HepG2 (cell line): ENCODE measurements around the gene ENTPD2. TPM values are rescaled to one million over a fixed set of nuclear protein-coding genes. Genes with fewer than 3 reads are reported as not detected.

Experiments
- GABPB1 ChIP-seq: IDR thresholded peaks from 2 replicates; pipeline ENCODE4 v1.6.1; 2016; ENCODE audit warnings: mild to moderate bottlenecking, missing genetic modification reagents, moderate library complexity, missing compliant biosample characterization
- HNRNPL ChIP-seq: fragments of 200-400 bp; formaldehyde crosslinking; IDR thresholded peaks from 2 replicates; pipeline ENCODE4 v1.6.1; 2017; ENCODE audit warnings: mild to moderate bottlenecking, low read depth, low read length
- KDM5B ChIP-seq: sonication (generic); formaldehyde crosslinking; IDR thresholded peaks from 2 replicates; pipeline ENCODE4 v1.4.0; 2020; ENCODE audit warnings: missing genetic modification reagents, mild to moderate bottlenecking, borderline replicate concordance
- NFYC ChIP-seq: IDR thresholded peaks from 2 replicates; pipeline ENCODE4 v1.6.1; 2016; ENCODE audit warnings: missing genetic modification reagents, missing compliant biosample characterization
- PITX1 ChIP-seq: sonication (generic); formaldehyde crosslinking; IDR thresholded peaks from 2 replicates; pipeline ENCODE4 v1.5.1; 2020; ENCODE audit warnings: mild to moderate bottlenecking, missing genetic modification reagents
- SAP130 ChIP-seq: IDR thresholded peaks from 2 replicates; pipeline ENCODE4 v1.6.1; 2016; ENCODE audit warnings: low read depth
- polyA plus RNA-seq, 8 experiments: library from polyadenylated mRNA; depleted of rRNA in 3 of 8; stranded (reverse) in 7 of 8; unstranded in 1 of 8; fragments of >200 nt; fragmentation: Illumina TruSeq in 4 of 8; extraction: Trizol in 4 of 8; gene quantifications; 2 replicates each; pipeline versions ENCODE4 v1.2.1 to v1.2.3, GENCODE V29; 2011 to 2016; ENCODE audit warnings: low read depth in 4 of 8, missing spikeins in 1 of 8, mixed read lengths in 1 of 8; ENCODE audit not compliant: insufficient read depth in 1 of 8
- total RNA-seq, 5 experiments: library from RNA; depleted of rRNA; stranded (reverse); fragments of >200 nt; fragmentation: Illumina TruSeq; extraction: Trizol; gene quantifications; 2 replicates each; pipeline ENCODE4 v1.2.3, GENCODE V29; 2016; ENCODE audit warnings: low read depth in 1 of 5
- TF ChIP-seq, protein P1 (sequence below): sonication (generic); formaldehyde crosslinking; IDR thresholded peaks from 2 replicates; pipeline ENCODE4 v1.4.0; 2020; ENCODE audit warnings: missing genetic modification reagents
- TF ChIP-seq, protein P2 (sequence below): sonication (generic); formaldehyde crosslinking; IDR thresholded peaks from 2 replicates; pipeline ENCODE4 v1.4.0; 2020; ENCODE audit warnings: missing genetic modification reagents

ENTPD2 gene
- total and polyA plus RNA-seq, 2 of the 13 experiments (the other 11 are each of a cell fraction or from before 2014, with no cell fraction given) = 0.95 to 3.2 TPM

DNA sequence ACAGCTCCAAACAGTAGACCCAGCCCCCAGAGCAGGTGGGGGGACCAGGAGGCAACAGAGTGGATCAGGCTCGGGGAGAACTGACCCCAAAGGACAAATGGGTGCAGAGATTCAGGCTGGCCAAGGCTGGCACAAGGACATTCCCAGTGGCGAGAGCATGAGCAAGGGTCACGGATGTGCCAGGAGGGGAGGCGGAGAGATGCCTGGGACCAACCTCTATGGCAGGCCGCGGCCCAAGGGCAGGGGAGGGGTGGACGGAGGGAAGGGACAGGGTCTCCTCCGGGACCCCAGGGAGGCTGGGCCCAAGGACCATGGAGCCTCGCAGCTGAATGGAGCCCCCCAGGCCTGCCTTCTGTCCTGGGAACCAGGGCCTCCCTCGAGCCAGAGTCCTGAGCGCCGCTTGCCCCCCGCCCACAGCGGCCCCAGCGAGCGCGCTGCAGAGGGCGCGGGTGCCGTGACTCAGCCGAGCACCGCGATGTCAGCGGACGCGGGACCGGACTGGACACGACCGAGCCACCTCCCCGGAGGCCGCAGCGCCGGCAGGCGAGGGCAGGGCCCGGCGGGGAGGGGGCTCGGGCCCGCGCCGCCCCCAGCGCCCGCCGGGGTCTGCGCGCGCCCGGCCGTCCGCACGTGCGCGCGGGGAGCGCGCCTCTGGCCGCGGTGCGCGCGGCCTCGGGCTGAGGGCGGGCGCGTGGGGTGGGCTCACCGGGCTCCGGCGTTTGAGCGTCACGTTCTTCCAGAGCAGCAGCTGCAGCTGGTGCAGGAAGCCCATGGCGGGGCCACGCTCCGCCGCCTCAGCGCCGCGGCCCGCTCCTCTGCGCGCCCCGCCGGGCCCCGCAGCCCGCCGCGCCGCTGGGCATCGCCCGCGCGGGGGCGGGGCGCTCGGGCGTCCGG lies 26.2 kb downstream of the ENTPD2 start, which contains the start of gene ABCA2 (continued):
- TF ChIP-seq, protein P1, sequence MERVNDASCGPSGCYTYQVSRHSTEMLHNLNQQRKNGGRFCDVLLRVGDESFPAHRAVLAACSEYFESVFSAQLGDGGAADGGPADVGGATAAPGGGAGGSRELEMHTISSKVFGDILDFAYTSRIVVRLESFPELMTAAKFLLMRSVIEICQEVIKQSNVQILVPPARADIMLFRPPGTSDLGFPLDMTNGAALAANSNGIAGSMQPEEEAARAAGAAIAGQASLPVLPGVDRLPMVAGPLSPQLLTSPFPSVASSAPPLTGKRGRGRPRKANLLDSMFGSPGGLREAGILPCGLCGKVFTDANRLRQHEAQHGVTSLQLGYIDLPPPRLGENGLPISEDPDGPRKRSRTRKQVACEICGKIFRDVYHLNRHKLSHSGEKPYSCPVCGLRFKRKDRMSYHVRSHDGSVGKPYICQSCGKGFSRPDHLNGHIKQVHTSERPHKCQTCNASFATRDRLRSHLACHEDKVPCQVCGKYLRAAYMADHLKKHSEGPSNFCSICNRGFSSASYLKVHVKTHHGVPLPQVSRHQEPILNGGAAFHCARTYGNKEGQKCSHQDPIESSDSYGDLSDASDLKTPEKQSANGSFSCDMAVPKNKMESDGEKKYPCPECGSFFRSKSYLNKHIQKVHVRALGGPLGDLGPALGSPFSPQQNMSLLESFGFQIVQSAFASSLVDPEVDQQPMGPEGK (CRISPR knock-in tag) = no peak
- TF ChIP-seq GABPB1 (CRISPR knock-in tag) = peak; percentile 29; the same call in 1 of the 2 replicates
- TF ChIP-seq SAP130 = 0 out of 2 replicates have a peak, but pooled peaks have one; percentile 12
- TF ChIP-seq KDM5B (CRISPR knock-in tag) = peak; percentile 46; the same call in 1 of the 2 replicates
- no peak for TF ChIP-seq NFYC (CRISPR knock-in tag)
- TF ChIP-seq PITX1 (CRISPR knock-in tag) = 0 out of 2 replicates have a peak, but pooled peaks have one; percentile 14
- TF ChIP-seq, protein P2, sequence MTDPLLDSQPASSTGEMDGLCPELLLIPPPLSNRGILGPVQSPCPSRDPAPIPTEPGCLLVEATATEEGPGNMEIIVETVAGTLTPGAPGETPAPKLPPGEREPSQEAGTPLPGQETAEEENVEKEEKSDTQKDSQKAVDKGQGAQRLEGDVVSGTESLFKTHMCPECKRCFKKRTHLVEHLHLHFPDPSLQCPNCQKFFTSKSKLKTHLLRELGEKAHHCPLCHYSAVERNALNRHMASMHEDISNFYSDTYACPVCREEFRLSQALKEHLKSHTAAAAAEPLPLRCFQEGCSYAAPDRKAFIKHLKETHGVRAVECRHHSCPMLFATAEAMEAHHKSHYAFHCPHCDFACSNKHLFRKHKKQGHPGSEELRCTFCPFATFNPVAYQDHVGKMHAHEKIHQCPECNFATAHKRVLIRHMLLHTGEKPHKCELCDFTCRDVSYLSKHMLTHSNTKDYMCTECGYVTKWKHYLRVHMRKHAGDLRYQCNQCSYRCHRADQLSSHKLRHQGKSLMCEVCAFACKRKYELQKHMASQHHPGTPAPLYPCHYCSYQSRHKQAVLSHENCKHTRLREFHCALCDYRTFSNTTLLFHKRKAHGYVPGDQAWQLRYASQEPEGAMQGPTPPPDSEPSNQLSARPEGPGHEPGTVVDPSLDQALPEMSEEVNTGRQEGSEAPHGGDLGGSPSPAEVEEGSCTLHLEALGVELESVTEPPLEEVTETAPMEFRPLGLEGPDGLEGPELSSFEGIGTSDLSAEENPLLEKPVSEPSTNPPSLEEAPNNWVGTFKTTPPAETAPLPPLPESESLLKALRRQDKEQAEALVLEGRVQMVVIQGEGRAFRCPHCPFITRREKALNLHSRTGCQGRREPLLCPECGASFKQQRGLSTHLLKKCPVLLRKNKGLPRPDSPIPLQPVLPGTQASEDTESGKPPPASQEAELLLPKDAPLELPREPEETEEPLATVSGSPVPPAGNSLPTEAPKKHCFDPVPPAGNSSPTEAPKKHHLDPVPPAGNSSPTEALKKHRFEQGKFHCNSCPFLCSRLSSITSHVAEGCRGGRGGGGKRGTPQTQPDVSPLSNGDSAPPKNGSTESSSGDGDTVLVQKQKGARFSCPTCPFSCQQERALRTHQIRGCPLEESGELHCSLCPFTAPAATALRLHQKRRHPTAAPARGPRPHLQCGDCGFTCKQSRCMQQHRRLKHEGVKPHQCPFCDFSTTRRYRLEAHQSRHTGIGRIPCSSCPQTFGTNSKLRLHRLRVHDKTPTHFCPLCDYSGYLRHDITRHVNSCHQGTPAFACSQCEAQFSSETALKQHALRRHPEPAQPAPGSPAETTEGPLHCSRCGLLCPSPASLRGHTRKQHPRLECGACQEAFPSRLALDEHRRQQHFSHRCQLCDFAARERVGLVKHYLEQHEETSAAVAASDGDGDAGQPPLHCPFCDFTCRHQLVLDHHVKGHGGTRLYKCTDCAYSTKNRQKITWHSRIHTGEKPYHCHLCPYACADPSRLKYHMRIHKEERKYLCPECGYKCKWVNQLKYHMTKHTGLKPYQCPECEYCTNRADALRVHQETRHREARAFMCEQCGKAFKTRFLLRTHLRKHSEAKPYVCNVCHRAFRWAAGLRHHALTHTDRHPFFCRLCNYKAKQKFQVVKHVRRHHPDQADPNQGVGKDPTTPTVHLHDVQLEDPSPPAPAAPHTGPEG (CRISPR knock-in tag) = no peak
- TF ChIP-seq HNRNPL = peak; percentile 75; the same call in 1 of the 2 replicates
